IPS-15b (cell line): ENCODE measurements around the gene PKDREJ.
"Not testable (repeated sequence)": the region's sequence is repeated elsewhere in the genome, so short reads cannot be mapped to it uniquely, and the experiment has no call there.

Experiments
- H3K27me3 ChIP-seq: one replicate; pipeline ENCODE4 v1.6.1; 2013; ENCODE audit warnings: low read length; ENCODE audit not compliant: control insufficient read depth, insufficient read depth
- H3K36me3 ChIP-seq: one replicate; pipeline ENCODE4 v1.6.1; 2013; ENCODE audit warnings: low read length; ENCODE audit not compliant: control insufficient read depth, insufficient read depth
- H3K4me1 ChIP-seq: one replicate; pipeline ENCODE4 v1.6.1; 2013; ENCODE audit warnings: mild to moderate bottlenecking, low read length; ENCODE audit not compliant: control insufficient read depth, insufficient read depth
- H3K4me3 ChIP-seq: one replicate; pipeline ENCODE4 v1.5.1; 2013; ENCODE audit warnings: low read depth, low read length
- H3K9ac ChIP-seq: one replicate; pipeline ENCODE4 v1.6.1; 2013; ENCODE audit warnings: low read depth, mild to moderate bottlenecking, low read length
- H3K9me3 ChIP-seq: one replicate; pipeline ENCODE4 v1.6.1; 2013; ENCODE audit warnings: mild to moderate bottlenecking, low read length; ENCODE audit not compliant: control insufficient read depth, insufficient read depth

The PKDREJ gene

GRCh38 chr22:46263216-46263590 is at the start of gene PKDREJ:
Gene PKDREJ, minus strand, starts transcription at chr22:46263343. Its CDS starts 21 bp downstream, at chr22:46263322.
- H3K36me3 ChIP-seq, result no peaks in the 10 kb centered on the region
- peak within 1 kb of the TSS; percentile 26 for H3K4me3 ChIP-seq
- no peaks in the 10 kb centered on the region for H3K9me3 ChIP-seq
- peaks cover 50% of the 10 kb centered on the region for H3K27me3 ChIP-seq
- H3K4me1 ChIP-seq, result no peaks in the 10 kb centered on the region
- no peak within 1 kb of the TSS for H3K9ac ChIP-seq

- H3K9ac ChIP-seq, H3K9me3 ChIP-seq, H3K4me3 ChIP-seq, H3K27me3 ChIP-seq, H3K4me1 ChIP-seq: not testable (repeated sequence)
- peaks cover 28% of the 10 kb centered on the region for H3K36me3 ChIP-seq
Measured at GRCh38 chr22:46312848-46313247, 49.7 kb upstream of the PKDREJ start.

DNA sequence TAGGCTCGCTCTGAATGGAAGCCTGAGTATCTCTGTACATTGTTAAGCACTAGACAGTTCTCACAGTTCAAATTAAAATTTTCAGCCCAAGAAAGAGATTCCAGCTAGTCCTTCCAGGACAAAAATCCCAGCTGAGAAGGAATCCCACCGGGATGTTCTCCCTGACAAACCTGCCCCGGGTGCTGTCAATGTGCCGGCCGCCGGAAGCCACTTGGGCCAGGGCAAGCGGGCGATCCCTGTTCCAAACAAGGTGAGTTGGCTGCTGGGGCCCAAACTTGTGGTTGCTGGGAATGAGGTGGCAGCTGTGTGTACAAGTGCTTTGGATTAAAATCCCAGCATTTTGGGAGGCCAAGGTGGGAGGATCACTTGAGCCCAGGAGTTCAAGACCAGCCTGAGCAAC is 48.9 kb upstream of the PKDREJ start:
- Histone ChIP-seq H3K4me1 (no peaks in the 10 kb centered on the region), H3K27me3 (no peaks in the 10 kb centered on the region), H3K36me3 (peaks cover 23% of the 10 kb centered on the region), H3K9ac (no peak overlapping the region), H3K9me3 (no peaks in the 10 kb centered on the region), H3K4me3 (no peak overlapping the region)

DNA sequence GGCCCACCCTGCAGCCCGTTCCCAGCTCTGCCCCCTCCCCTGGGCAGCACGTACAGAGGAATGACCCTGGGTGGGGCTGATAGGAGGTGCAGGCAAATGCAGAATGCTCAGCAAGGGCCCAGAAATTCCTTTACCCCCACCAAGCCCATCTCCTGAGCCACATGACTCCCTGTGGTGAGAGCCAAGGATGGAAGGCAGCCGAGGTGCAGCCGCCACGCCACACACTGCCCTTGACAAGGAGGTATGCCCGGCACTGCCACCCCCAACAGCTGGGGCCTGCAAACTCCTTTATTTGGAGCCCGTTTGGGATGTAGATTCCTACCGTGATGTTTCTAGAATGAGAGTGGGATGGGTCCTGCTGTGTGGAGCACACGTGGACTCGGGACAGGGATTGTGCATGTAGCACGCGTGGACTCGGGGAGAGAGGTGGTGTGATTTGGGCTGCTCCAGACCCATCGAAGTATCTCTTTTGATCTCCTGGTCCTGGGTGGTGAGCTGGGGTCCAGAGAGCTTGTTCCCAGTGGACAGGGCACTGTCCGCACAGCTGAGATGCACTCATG is 46.5 kb upstream of the PKDREJ start:
- no peaks in the 10 kb centered on the region for H3K9me3 ChIP-seq
- no peak overlapping the region for H3K9ac ChIP-seq
- H3K27me3 ChIP-seq, result no peaks in the 10 kb centered on the region
- H3K4me1 ChIP-seq, result no peaks in the 10 kb centered on the region
- peaks cover 20% of the 10 kb centered on the region for H3K36me3 ChIP-seq
- no peak overlapping the region for H3K4me3 ChIP-seq

DNA sequence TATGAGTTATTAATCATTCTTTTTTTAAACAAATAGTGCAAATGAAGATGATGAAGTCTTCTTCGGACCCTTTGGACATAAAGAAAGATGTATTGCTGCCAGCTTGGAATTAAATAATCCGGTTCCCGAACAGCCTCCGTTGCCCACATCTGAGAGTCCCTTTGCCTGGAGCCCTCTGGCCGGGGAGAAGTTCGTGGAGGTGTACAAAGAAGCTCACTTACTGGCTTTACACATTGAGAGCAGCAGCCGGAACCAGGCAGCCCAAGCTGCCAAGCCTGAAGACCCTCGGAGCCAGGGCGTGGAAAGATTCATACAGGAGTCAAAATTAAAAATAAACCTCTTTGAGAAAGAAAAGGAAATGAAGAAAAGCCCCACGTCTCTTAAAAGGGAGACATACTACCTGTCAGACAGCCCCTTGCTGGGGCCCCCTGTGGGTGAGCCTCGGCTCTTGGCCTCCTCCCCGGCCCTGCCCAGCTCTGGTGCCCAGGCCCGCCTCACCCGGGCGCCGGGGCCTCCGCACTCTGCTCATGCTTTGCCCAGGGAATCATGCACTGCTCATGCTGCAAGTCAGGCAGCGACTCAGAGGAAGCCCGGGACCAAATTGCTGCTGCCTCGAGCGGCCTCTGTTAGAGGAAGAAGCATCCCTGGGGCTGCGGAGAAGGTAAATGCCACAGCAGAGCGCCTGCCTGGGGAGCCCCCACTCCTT is 45.3 kb upstream of the PKDREJ start:
- Histone ChIP-seq H3K9ac (no peak overlapping the region), H3K36me3 (peaks cover 16% of the 10 kb centered on the region), H3K9me3 (no peaks in the 10 kb centered on the region), H3K4me1 (no peaks in the 10 kb centered on the region), H3K4me3 (no peak overlapping the region), H3K27me3 (no peaks in the 10 kb centered on the region)

DNA sequence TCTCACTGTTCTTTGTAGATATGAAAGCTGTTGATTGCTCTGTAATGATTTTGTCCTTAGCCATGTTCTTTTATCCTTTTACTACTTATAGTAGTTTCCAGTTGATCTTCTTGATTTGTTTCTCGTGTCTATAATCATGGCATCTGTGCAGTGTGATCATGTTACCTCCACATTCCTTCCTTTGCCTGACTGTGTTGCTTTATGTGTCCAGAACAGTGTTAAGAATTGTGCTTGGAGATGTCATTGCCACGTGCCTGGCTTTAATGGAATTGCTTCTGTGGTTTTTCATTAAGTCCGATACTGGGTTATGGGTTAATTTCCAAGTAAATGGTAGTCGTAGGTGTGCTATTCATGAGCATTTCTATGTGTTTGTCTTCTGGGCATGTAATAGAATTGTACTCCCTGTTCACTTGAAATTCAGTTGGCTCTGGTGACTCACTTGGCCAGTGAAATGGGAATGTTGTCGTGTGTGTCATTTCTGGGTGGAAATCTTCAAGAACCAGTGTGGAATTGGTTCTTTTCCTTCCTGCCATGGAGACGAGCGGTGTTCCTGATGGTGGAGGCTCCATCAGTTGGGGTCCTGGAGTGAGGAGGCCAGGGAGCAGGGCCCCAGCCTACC is 40.3 kb upstream of the PKDREJ start:
- Histone ChIP-seq H3K36me3 (peaks cover 3% of the 10 kb centered on the region), H3K9ac (no peak overlapping the region)

GRCh38 chr22:46300491-46300890 is 37.3 kb upstream of the PKDREJ start:
- Histone ChIP-seq H3K36me3 (peaks cover 5% of the 10 kb centered on the region), H3K4me1 (peaks cover 9% of the 10 kb centered on the region), H3K9me3 (no peaks in the 10 kb centered on the region), H3K4me3 (no peak overlapping the region), H3K27me3 (no peaks in the 10 kb centered on the region), H3K9ac (no peak overlapping the region)

More for the DNA sequence above, 40.3 kb upstream of the PKDREJ start:
- Histone ChIP-seq H3K4me3 (no peak overlapping the region), H3K4me1 (no peaks in the 10 kb centered on the region), H3K9me3 (no peaks in the 10 kb centered on the region), H3K27me3 (no peaks in the 10 kb centered on the region)

DNA sequence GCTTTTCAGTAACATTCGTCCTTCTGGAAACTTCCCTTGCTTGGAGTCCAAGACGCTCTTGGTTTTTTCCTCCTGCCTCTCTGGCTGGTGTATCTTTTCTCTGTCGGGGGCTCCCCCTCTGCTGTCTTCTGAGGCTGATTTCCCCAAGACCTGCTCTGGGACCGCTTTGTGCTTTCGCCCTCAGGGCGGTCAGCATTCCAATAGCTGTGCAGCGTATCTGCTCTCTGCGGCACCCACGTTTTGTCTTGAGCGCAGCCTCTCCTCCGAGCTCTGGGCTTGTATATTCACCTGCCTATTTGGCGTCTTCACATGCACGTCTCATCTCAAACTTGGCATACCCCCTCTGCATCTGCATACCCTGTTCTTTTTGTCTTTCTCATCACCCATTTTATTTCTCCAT is 36.0 kb upstream of the PKDREJ start:
- Histone ChIP-seq H3K36me3 (peaks cover 5% of the 10 kb centered on the region), H3K9me3 (no peaks in the 10 kb centered on the region), H3K9ac (no peak overlapping the region), H3K4me1 (peaks cover 13% of the 10 kb centered on the region), H3K27me3 (no peaks in the 10 kb centered on the region), H3K4me3 (no peak overlapping the region)

- H3K4me1 ChIP-seq, result peaks cover 13% of the 10 kb centered on the region
- peak overlapping the region; percentile 76 for H3K9ac ChIP-seq
- H3K36me3 ChIP-seq, result peaks cover 8% of the 10 kb centered on the region
- peak overlapping the region; percentile 81 for H3K4me3 ChIP-seq
- no peaks in the 10 kb centered on the region for H3K27me3 ChIP-seq
- no peaks in the 10 kb centered on the region for H3K9me3 ChIP-seq
Measured at GRCh38 chr22:46297151-46297812, 34.1 kb upstream of the PKDREJ start.

DNA sequence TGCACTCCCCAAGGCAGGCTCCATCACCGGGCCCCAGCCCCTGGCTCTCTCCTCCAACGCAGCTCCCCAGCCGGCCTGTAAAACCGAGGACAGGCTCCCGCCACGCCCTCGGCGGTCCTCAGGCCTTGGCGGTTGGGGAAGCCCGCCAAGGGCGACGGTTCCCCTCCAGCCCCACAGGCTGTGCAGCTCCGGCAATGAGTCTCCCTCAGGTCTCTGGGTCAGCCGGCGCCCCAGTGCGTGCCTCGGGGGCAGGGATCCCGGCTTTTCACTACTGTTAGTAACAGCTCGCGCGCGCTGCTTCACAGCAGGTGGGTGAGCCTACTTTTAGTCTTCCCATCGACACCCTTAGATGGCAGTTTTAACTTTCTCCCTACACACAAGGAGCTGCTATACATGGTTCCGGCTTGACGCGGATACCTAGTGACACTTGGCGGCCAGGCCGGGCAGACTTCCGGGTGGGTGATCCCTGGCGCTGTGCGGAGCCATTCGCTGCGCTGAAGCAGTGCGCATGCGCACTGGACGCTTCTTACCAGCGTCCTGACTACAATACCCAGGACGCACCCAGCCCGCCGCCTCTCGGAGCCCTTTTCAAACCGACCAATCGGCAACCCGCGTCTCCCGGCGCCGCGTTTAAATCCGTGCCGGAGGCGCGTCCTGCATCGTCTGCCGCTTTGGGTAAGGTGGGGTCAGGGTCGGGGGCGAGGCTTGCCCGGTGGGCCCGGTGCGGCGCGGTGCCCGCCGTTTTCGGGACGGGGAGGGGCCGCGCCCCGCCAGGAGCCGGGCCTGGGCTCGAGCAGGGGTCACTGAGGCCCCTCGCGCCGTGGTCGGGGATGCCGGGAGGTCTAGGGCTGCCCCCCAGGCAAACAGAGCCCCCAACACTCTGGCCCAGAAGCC is 33.4 kb upstream of the PKDREJ start, which contains the start of gene GTSE1:
TSS of gene GTSE1 (plus strand) at position 614 of the 894 bp plus-strand sequence. CDS start 531 bp downstream, outside the sequence.
- H3K36me3 ChIP-seq, result peaks cover 8% of the 10 kb centered on the region
- H3K9ac ChIP-seq, result peak within 1 kb of the TSS; percentile 89
- H3K4me3 ChIP-seq, result peak within 1 kb of the TSS; percentile 81
- H3K4me1 ChIP-seq, result peaks cover 13% of the 10 kb centered on the region
- no peaks in the 10 kb centered on the region for H3K9me3 ChIP-seq
- no peaks in the 10 kb centered on the region for H3K27me3 ChIP-seq
